GM23338 (cell line): Measurements from ENCODE around the gene PCOLCE2. TPM values are rescaled to one million over a fixed set of nuclear protein-coding genes. Genes with fewer than 3 reads are reported as not detected.
"Not testable (repeated sequence)": the region's sequence is repeated elsewhere in the genome, so short reads cannot be mapped to it uniquely, and the experiment has no call there.

Source experiments
- ATAC-seq: fragments of 200-7000 bp; cut with Tn5 transposase; 3 replicates; pipeline ENCODE4 v1.9.1; 2020
- DNase-seq: peaks from one replicate; pipeline ENCODE4 v3.0.0-alpha.2; 2015; ENCODE audit warnings: low spot score
- H2AFZ ChIP-seq: fragments of 200-600 bp; sonication (generic); 2 replicates; pipeline ENCODE4 v1.8.0; 2016; ENCODE audit warnings: antibody characterized with exemption, mild to moderate bottlenecking, moderate library complexity
- H3F3A ChIP-seq: fragments of 200-600 bp; sonication (generic); replicated peaks from 2 replicates; pipeline ENCODE4 v1.8.0; 2017; ENCODE audit warnings: antibody characterized with exemption, mixed run types, low read depth
- H3K27ac ChIP-seq: fragments of 200-600 bp; sonication (generic); 2 replicates; pipeline ENCODE4 v1.6.1; 2016; ENCODE audit warnings: low read depth
- H3K27me3 ChIP-seq: fragments of 200-600 bp; sonication (generic); 2 replicates; pipeline ENCODE4 v1.8.0; 2016; ENCODE audit warnings: mild to moderate bottlenecking, mixed run types, moderate library complexity; ENCODE audit not compliant: insufficient read depth
- H3K36me3 ChIP-seq: fragments of 200-600 bp; sonication (generic); 2 replicates; pipeline ENCODE4 v1.8.0; 2016; ENCODE audit warnings: mild to moderate bottlenecking; ENCODE audit not compliant: insufficient read depth
- H3K4me1 ChIP-seq: fragments of 200-600 bp; sonication (generic); 2 replicates; pipeline ENCODE4 v1.8.0; 2016; ENCODE audit warnings: mild to moderate bottlenecking, moderate library complexity; ENCODE audit not compliant: insufficient read depth
- H3K4me2 ChIP-seq: fragments of 200-600 bp; sonication (generic); 2 replicates; pipeline ENCODE4 v1.7.1; 2017; ENCODE audit warnings: mixed run types
- H3K4me3 ChIP-seq: fragments of 200-600 bp; sonication (generic); 2 replicates; pipeline ENCODE4 v1.6.1; 2016; ENCODE audit warnings: mixed run types
- H3K79me2 ChIP-seq: fragments of 200-600 bp; sonication (generic); replicated peaks from 2 replicates; pipeline ENCODE4 v1.8.0; 2017; ENCODE audit warnings: mild to moderate bottlenecking; ENCODE audit not compliant: insufficient read depth
- H3K9me2 ChIP-seq: fragments of 200-600 bp; sonication (generic); 2 replicates; pipeline ENCODE4 v1.8.0; 2017; ENCODE audit not compliant: insufficient read depth
- H4K20me1 ChIP-seq: fragments of 200-600 bp; sonication (generic); replicated peaks from 2 replicates; pipeline ENCODE4 v1.8.0; 2017; ENCODE audit warnings: mild to moderate bottlenecking; ENCODE audit not compliant: insufficient read depth
- H3K27ac Mint-ChIP-seq: 2 replicates; pipeline ENCODE4 v1.8.0; 2020; ENCODE audit warnings: inconsistent platforms, mild to moderate bottlenecking, moderate library complexity, mixed read lengths
- H3K27me3 Mint-ChIP-seq: 3 replicates; pipeline ENCODE4 v1.8.0; 2022; ENCODE audit warnings: low read depth, mild to moderate bottlenecking, moderate library complexity, mixed read lengths, inconsistent platforms; ENCODE audit not compliant: insufficient read depth, poor library complexity
- H3K36me3 Mint-ChIP-seq: 3 replicates; pipeline ENCODE4 v1.8.0; 2021; ENCODE audit warnings: low read depth, mild to moderate bottlenecking, inconsistent platforms, moderate library complexity, mixed read lengths
- H3K4me1 Mint-ChIP-seq: 3 replicates; pipeline ENCODE4 v1.8.0; 2020; ENCODE audit warnings: mild to moderate bottlenecking, inconsistent platforms, mixed read lengths
- H3K4me3 Mint-ChIP-seq: 3 replicates; pipeline ENCODE4 v1.8.0; 2021; ENCODE audit warnings: moderate library complexity, mild to moderate bottlenecking, inconsistent platforms, mixed read lengths
- H3K9me3 Mint-ChIP-seq: 3 replicates; pipeline ENCODE4 v1.8.0; 2020; ENCODE audit warnings: moderate library complexity, mild to moderate bottlenecking, inconsistent platforms, mixed read lengths
- CTCF ChIP-seq, 2 experiments: fragments of 200-600 bp in 1 of 2; sonication (generic) in 1 of 2; conservative IDR thresholded peaks; 2 replicates each; pipeline versions ENCODE4 v1.5.1 to v1.6.1; 2016 to 2017; ENCODE audit warnings: antibody characterized with exemption in 2 of 2, low read depth in 2 of 2, mild to moderate bottlenecking in 2 of 2, moderate library complexity in 1 of 2
- EZH2 ChIP-seq: fragments of 200-600 bp; sonication (generic); IDR thresholded peaks from one replicate; pipeline ENCODE4 v1.8.0; 2017; ENCODE audit warnings: antibody characterized with exemption, mild to moderate bottlenecking, low read depth; ENCODE audit not compliant: unreplicated experiment
- EZH2phosphoT487 ChIP-seq: fragments of 200-600 bp; sonication (generic); IDR thresholded peaks from one replicate; pipeline ENCODE4 v1.8.1; 2018; ENCODE audit warnings: antibody characterized with exemption; ENCODE audit not compliant: unreplicated experiment
- JUNB ChIP-seq: IDR thresholded peaks from one replicate; pipeline ENCODE4 v1.6.1; 2016; ENCODE audit warnings: antibody characterized with exemption; ENCODE audit not compliant: unreplicated experiment
- NANOG ChIP-seq: IDR thresholded peaks from 2 replicates; pipeline ENCODE4 v1.6.1; 2016; ENCODE audit warnings: antibody characterized with exemption, borderline replicate concordance
- STAT1 ChIP-seq: IDR thresholded peaks from one replicate; pipeline ENCODE4 v1.6.1; 2016; ENCODE audit warnings: antibody characterized with exemption; ENCODE audit not compliant: unreplicated experiment
- ZNF331 ChIP-seq: fragments of 250-450 bp; sonication (Bioruptor Pico); IDR thresholded peaks from 2 replicates; pipeline ENCODE4 v1.5.0; 2020; ENCODE audit warnings: low read depth, mild to moderate bottlenecking, moderate library complexity
- polyA plus RNA-seq: library from polyadenylated mRNA; unstranded; fragments of >200 nt; fragmentation: Nextera tagmentation; extraction: Ambion mirVana; gene quantifications from 2 replicates; pipeline ENCODE4 v1.2.1, GENCODE V29; 2016
- total RNA-seq: library from RNA; depleted of rRNA; stranded (reverse); fragments of >200 nt; shearing (Covaris generic); gene quantifications from 2 replicates; pipeline ENCODE4 v1.2.3, GENCODE V29; 2014
- TF ChIP-seq, protein P1 (sequence below): fragments of 250-450 bp; sonication (Bioruptor Pico); IDR thresholded peaks from 2 replicates; pipeline ENCODE4 v1.5.0; 2020; ENCODE audit warnings: mild to moderate bottlenecking, moderate library complexity
- TF ChIP-seq, protein P2 (sequence below): IDR thresholded peaks from 2 replicates; pipeline ENCODE4 v1.6.1; 2016; ENCODE audit warnings: antibody characterized with exemption

Gene PCOLCE2
- total and polyA plus RNA-seq, 2 experiments from 2014 or later = 17.7 to 22.6 TPM

- TF ChIP-seq STAT1 (no peak), ZNF331 (CRISPR knock-in tag) (no peak), JUNB (no peak), EZH2phosphoT487 (no peak), NANOG (no peak), CTCF (conservative IDR thresholded peaks at IDR 0.05; ENCODE audit: low read depth in 2 of 2) (no peak), EZH2 (no peak)
- TF ChIP-seq, protein P1, sequence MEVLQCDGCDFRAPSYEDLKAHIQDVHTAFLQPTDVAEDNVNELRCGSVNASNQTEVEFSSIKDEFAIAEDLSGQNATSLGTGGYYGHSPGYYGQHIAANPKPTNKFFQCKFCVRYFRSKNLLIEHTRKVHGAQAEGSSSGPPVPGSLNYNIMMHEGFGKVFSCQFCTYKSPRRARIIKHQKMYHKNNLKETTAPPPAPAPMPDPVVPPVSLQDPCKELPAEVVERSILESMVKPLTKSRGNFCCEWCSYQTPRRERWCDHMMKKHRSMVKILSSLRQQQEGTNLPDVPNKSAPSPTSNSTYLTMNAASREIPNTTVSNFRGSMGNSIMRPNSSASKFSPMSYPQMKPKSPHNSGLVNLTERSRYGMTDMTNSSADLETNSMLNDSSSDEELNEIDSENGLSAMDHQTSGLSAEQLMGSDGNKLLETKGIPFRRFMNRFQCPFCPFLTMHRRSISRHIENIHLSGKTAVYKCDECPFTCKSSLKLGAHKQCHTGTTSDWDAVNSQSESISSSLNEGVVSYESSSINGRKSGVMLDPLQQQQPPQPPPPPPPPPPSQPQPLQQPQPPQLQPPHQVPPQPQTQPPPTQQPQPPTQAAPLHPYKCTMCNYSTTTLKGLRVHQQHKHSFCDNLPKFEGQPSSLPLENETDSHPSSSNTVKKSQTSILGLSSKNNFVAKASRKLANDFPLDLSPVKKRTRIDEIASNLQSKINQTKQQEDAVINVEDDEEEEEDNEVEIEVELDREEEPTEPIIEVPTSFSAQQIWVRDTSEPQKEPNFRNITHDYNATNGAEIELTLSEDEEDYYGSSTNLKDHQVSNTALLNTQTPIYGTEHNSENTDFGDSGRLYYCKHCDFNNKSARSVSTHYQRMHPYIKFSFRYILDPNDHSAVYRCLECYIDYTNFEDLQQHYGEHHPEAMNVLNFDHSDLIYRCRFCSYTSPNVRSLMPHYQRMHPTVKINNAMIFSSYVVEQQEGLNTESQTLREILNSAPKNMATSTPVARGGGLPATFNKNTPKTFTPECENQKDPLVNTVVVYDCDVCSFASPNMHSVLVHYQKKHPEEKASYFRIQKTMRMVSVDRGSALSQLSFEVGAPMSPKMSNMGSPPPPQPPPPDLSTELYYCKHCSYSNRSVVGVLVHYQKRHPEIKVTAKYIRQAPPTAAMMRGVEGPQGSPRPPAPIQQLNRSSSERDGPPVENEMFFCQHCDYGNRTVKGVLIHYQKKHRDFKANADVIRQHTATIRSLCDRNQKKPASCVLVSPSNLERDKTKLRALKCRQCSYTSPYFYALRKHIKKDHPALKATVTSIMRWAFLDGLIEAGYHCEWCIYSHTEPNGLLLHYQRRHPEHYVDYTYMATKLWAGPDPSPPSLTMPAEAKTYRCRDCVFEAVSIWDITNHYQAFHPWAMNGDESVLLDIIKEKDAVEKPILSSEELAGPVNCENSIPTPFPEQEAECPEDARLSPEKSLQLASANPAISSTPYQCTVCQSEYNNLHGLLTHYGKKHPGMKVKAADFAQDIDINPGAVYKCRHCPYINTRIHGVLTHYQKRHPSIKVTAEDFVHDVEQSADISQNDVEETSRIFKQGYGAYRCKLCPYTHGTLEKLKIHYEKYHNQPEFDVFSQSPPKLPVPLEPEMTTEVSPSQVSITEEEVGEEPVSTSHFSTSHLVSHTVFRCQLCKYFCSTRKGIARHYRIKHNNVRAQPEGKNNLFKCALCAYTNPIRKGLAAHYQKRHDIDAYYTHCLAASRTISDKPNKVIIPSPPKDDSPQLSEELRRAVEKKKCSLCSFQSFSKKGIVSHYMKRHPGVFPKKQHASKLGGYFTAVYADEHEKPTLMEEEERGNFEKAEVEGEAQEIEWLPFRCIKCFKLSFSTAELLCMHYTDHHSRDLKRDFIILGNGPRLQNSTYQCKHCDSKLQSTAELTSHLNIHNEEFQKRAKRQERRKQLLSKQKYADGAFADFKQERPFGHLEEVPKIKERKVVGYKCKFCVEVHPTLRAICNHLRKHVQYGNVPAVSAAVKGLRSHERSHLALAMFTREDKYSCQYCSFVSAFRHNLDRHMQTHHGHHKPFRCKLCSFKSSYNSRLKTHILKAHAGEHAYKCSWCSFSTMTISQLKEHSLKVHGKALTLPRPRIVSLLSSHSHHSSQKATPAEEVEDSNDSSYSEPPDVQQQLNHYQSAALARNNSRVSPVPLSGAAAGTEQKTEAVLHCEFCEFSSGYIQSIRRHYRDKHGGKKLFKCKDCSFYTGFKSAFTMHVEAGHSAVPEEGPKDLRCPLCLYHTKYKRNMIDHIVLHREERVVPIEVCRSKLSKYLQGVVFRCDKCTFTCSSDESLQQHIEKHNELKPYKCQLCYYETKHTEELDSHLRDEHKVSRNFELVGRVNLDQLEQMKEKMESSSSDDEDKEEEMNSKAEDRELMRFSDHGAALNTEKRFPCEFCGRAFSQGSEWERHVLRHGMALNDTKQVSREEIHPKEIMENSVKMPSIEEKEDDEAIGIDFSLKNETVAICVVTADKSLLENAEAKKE (CRISPR knock-in tag) = no peak
- TF ChIP-seq, protein P2, sequence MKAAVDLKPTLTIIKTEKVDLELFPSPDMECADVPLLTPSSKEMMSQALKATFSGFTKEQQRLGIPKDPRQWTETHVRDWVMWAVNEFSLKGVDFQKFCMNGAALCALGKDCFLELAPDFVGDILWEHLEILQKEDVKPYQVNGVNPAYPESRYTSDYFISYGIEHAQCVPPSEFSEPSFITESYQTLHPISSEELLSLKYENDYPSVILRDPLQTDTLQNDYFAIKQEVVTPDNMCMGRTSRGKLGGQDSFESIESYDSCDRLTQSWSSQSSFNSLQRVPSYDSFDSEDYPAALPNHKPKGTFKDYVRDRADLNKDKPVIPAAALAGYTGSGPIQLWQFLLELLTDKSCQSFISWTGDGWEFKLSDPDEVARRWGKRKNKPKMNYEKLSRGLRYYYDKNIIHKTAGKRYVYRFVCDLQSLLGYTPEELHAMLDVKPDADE = no peak
- H3K36me3 Mint-ChIP-seq = no peaks in the 10 kb centered on the region
- no peaks in the 10 kb centered on the region for H3F3A ChIP-seq
- H3K4me1 ChIP-seq = no peaks in the 10 kb centered on the region
- no peaks in the 10 kb centered on the region for H3K79me2 ChIP-seq
- H3K4me2 ChIP-seq = no peak overlapping the region
- no peak overlapping the region for H3K27ac Mint-ChIP-seq
- no peak overlapping the region for H3K27ac ChIP-seq
- H3K4me1 Mint-ChIP-seq = peaks cover 8% of the 10 kb centered on the region; the same call in 2 of the 3 replicates
- ATAC-seq (no peak), DNase-seq (no peak)
- peaks cover 2% of the 10 kb centered on the region for H3K27me3 Mint-ChIP-seq
- H3K4me3 ChIP-seq = no peak overlapping the region
- peaks cover 4% of the 10 kb centered on the region; the same call in 1 of the 2 replicates for H3K9me2 ChIP-seq
- H4K20me1 ChIP-seq = no peaks in the 10 kb centered on the region
- no peak overlapping the region for H3K4me3 Mint-ChIP-seq
- H3K36me3 ChIP-seq = no peaks in the 10 kb centered on the region
- no peaks in the 10 kb centered on the region for H3K27me3 ChIP-seq
- no peaks in the 10 kb centered on the region for H3K9me3 Mint-ChIP-seq
- H2AFZ ChIP-seq = no peak overlapping the region
Measured at GRCh38 chr3:142875099-142875498, 13.8 kb downstream of the PCOLCE2 start.

DNA sequence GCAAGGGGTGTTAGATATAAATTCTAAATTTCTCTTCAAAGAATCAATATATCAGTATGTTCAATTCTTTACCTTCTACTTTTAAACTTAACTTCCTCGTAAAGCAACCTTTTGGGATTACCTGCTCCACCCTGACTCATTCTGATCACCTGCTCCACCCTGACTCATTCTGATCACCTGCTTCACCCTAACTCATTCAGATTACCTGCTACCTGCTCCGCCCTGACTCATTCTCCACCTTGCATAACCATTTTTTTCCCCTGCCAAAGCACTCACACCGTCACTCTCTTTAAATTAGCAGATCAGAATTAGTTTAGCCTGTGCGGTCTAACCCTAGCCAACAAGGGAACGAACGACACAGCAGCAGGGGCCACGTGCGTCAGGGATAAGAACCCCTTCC, 20.5 kb downstream of the PCOLCE2 start:
- peaks cover 37% of the 10 kb centered on the region for H3K4me1 Mint-ChIP-seq
- peaks cover 32% of the 10 kb centered on the region for H3K4me1 ChIP-seq
- H3K27ac ChIP-seq, H3K27me3 ChIP-seq, DNase-seq, H3F3A ChIP-seq, H3K4me2 ChIP-seq, H3K9me2 ChIP-seq, H3K4me3 ChIP-seq, H3K36me3 ChIP-seq, H3K9me3 Mint-ChIP-seq, H3K27ac Mint-ChIP-seq, H3K27me3 Mint-ChIP-seq, H4K20me1 ChIP-seq, ATAC-seq, H3K4me3 Mint-ChIP-seq, H3K36me3 Mint-ChIP-seq, H3K79me2 ChIP-seq, H2AFZ ChIP-seq: not testable (repeated sequence)
